Transverse colon (tissue), 3 donors: ENCODE results near the gene SYNGR2.
"Not testable (repeated sequence)": the region's sequence is repeated elsewhere in the genome, so short reads cannot be mapped to it uniquely, and the experiment has no call there.

Experiments
- CTCF ChIP-seq, 5 experiments: fragments of 200-600 bp in 3 of 5; fragments of 450-650 bp in 2 of 5; sonication (generic) in 3 of 5; IDR thresholded peaks; 1 replicate in 2 of 5; 2 replicates in 3 of 5; pipeline ENCODE4 v1.5.1; 2016 to 2017; ENCODE audit warnings: antibody characterized with exemption in 5 of 5, inconsistent platforms in 3 of 5, mild to moderate bottlenecking in 2 of 5, moderate library complexity in 1 of 5
- EP300 ChIP-seq: sonication (generic); formaldehyde crosslinking; IDR thresholded peaks from one replicate; pipeline ENCODE4 v1.6.1; 2017; ENCODE audit warnings: antibody characterized with exemption, low read depth
- POLR2A ChIP-seq: fragments of 450-650 bp; IDR thresholded peaks from one replicate; pipeline ENCODE4 v1.6.1; 2016; ENCODE audit warnings: antibody characterized with exemption, mild to moderate bottlenecking, moderate library complexity

GRCh38 chr17:78171591-78172248, 3.3 kb downstream of the SYNGR2 start:
- not testable (repeated sequence) for TF ChIP-seq POLR2A; CTCF (IDR thresholded peaks at IDR 0.05); EP300
